ENCODE results near the gene PMIS2. TPM values are rescaled to one million over a fixed set of nuclear protein-coding genes. Genes with fewer than 3 reads are reported as not detected.
A peak's percentile ranks its signal among the peaks of the same experiment; 100 is the strongest.

PMIS2 gene
- total RNA-seq, 4 donors from 2014 or later = not detected

DNA sequence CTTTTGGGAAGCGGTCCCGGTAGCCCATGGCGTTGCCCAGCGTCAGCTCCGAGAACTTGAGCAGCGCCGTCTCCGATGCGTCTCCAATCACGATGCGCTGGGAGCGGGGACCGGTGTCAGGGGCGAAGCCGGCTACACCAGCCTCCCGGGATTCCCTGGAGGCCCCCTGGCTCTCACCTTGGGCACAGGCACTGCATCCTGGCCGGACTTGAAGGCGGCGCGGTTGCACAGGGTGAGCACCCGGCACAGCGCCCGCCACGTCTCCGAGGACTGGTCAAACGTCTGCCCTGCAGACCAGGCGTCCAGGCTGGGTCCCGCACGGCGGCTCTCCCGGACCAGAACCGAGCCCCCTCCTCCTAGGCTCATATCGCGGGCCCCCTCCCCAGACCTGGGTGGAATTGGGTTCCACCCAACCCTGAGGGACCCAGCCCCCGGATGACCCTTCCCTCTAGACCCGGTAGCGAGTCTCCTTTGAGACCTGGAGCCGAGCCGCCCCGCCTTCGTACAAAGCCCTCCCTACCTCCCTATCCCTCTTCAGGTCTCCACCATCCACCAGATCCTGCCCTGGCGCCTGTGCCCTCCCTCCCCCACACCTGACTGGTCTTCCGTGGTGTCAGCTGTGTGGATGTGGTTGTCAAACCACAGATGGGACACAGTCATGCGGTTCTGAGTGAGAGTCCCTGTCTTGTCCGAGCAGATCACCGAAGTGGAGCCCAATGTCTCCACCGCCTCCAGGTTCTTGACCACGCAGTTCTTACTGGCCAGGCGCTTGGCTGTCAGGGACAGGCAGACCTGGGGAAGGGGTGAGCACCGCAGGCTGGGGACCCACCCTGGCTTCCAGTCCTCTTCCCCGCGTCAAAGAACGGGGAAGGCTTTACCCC is 27.3 kb upstream of the PMIS2 start:
- no peaks in the 10 kb centered on the region for H3K36me3 ChIP-seq
- in situ Hi-C loops (cut with MboI; ENCODE audit: low sequenced_read_pairs in 4 of 4) = no loop called here
- peaks cover 0 to 9% of the 10 kb centered on the region in 2 donors for H3K4me1 ChIP-seq
- H3K27me3 ChIP-seq = peaks cover 19 to 29% (median 28%) of the 10 kb centered on the region in 3 donors
- intact Hi-C loops (cut with DNase I; ENCODE audit: low total_unique reads) = no loop called here
- no peaks in the 10 kb centered on the region for H3K9me3 ChIP-seq
- H3K4me3 ChIP-seq = peak overlapping the region; percentile 37 to 52 (median 48)
- no peak overlapping the region for H3K27ac ChIP-seq
- ATAC-seq (no peak), DNase-seq (no peak)
- no peak for TF ChIP-seq POLR2A (IDR thresholded peaks at IDR 0.05)
- TF ChIP-seq, protein P1, sequence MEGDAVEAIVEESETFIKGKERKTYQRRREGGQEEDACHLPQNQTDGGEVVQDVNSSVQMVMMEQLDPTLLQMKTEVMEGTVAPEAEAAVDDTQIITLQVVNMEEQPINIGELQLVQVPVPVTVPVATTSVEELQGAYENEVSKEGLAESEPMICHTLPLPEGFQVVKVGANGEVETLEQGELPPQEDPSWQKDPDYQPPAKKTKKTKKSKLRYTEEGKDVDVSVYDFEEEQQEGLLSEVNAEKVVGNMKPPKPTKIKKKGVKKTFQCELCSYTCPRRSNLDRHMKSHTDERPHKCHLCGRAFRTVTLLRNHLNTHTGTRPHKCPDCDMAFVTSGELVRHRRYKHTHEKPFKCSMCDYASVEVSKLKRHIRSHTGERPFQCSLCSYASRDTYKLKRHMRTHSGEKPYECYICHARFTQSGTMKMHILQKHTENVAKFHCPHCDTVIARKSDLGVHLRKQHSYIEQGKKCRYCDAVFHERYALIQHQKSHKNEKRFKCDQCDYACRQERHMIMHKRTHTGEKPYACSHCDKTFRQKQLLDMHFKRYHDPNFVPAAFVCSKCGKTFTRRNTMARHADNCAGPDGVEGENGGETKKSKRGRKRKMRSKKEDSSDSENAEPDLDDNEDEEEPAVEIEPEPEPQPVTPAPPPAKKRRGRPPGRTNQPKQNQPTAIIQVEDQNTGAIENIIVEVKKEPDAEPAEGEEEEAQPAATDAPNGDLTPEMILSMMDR (IDR thresholded peaks at IDR 0.05 in 4 of 5, conservative IDR thresholded peaks at IDR 0.05 in 1 of 5) = no peak

DNA sequence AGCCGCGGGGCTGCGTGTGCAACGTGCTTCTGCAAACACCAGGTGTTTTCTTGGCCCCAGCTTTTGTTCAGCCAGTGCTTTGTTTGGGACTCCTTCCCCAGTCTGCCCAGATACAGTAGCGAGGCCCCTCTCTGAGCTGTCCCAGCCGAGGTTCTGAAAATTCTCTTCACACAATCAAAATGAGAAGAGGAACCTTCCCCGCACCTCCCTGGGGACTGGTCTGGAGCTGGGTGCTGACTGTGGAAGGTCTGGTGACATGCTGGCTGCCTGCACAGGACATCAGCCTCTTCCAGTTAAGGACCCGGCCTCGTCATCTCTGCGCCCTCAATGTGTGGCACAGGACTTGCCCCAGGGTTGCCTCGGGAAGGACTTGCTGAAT is 26.7 kb upstream of the PMIS2 start:
- DNase-seq (no peak), ATAC-seq (no peak)
- Histone ChIP-seq H3K27me3 (peaks cover 19 to 30% (median 28%) of the 10 kb centered on the region in 3 donors), H3K27ac (no peak overlapping the region), H3K4me1 (peaks cover 0 to 9% of the 10 kb centered on the region in 2 donors), H3K36me3 (no peaks in the 10 kb centered on the region), H3K4me3 (no peak overlapping the region), H3K9me3 (no peaks in the 10 kb centered on the region)
- in situ Hi-C loops (cut with MboI; ENCODE audit: low sequenced_read_pairs in 4 of 4) = no loop called here
- no peak for TF ChIP-seq POLR2A (IDR thresholded peaks at IDR 0.05)
- TF ChIP-seq, protein P1 (IDR thresholded peaks at IDR 0.05 in 4 of 5, conservative IDR thresholded peaks at IDR 0.05 in 1 of 5) = no peak
- intact Hi-C loops (cut with DNase I; ENCODE audit: low total_unique reads) = no loop called here

DNA sequence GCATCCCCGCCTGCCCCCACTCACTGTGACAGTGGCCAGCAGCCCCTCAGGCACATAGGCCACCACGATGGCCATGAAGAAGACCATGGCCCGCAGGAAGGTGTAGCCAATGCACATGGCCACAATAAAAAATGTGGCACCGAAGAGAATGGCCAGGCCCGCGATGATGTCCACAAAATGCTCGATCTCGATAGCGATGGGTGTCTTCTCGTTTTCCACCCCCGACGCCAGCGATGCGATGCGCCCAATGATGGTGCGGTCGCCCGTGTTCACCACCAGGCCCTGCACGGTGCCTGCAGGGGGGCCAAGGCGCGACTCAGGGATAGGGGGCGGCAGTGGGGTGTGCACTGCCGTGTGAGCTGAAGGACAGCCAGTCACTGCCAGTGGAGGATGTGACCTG is 26.2 kb upstream of the PMIS2 start:
- intact Hi-C loops (cut with DNase I; ENCODE audit: low total_unique reads) (no loop called here), in situ Hi-C loops (cut with MboI; ENCODE audit: low sequenced_read_pairs in 4 of 4) (no loop called here)
- DNase-seq (no peak), ATAC-seq (no peak)
- Histone ChIP-seq H3K4me1 (peaks cover 0 to 9% of the 10 kb centered on the region in 2 donors), H3K4me3 (no peak overlapping the region), H3K9me3 (no peaks in the 10 kb centered on the region), H3K27me3 (peaks cover 19 to 30% (median 30%) of the 10 kb centered on the region in 3 donors), H3K36me3 (no peaks in the 10 kb centered on the region), H3K27ac (no peak overlapping the region)
- no peak for TF ChIP-seq POLR2A (IDR thresholded peaks at IDR 0.05)
- TF ChIP-seq, protein P1 (IDR thresholded peaks at IDR 0.05 in 4 of 5, conservative IDR thresholded peaks at IDR 0.05 in 1 of 5) = no peak

DNA sequence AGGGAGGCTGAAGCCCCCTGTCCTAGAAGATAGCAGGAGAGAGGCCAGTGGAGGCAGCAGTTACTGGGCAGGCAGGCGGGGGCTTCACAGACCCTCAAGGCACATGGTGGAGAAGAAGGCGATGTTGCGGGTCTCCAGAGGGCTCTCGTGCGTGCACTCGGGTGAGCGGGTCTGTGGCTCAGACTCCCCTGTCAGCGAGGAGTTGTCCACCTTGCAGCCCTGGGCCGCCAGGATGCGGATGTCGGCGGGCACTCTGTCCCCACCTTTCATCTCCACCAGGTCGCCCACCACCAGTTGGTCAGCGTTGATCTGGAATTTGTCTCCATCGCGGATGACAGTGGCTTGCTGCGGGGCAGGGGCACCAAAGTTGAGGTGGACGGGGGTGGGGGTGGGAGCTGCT is 25.7 kb upstream of the PMIS2 start:
- in situ Hi-C loops (cut with MboI; ENCODE audit: low sequenced_read_pairs in 4 of 4) (no loop called here), intact Hi-C loops (cut with DNase I; ENCODE audit: low total_unique reads) (no loop called here)
- Histone ChIP-seq H3K36me3 (no peaks in the 10 kb centered on the region), H3K27me3 (peaks cover 19 to 31% (median 30%) of the 10 kb centered on the region in 3 donors), H3K9me3 (no peaks in the 10 kb centered on the region), H3K4me1 (peaks cover 0 to 9% of the 10 kb centered on the region in 2 donors), H3K27ac (no peak overlapping the region), H3K4me3 (no peak overlapping the region)
- ATAC-seq (no peak), DNase-seq (no peak)
- TF ChIP-seq, protein P1 (IDR thresholded peaks at IDR 0.05 in 4 of 5, conservative IDR thresholded peaks at IDR 0.05 in 1 of 5) = no peak
- no peak for TF ChIP-seq POLR2A (IDR thresholded peaks at IDR 0.05)
